HepG2 (cell line): ENCODE data around the gene ATP8A1.

Experiments used
- E2F5 ChIP-seq: sonication (generic); formaldehyde crosslinking; conservative IDR thresholded peaks from 2 replicates; pipeline ENCODE4 v1.4.0; 2020; ENCODE audit warnings: missing genetic modification reagents
- HMG20A ChIP-seq: IDR thresholded peaks from 2 replicates; pipeline ENCODE4 v1.6.1; 2016; ENCODE audit warnings: borderline replicate concordance
- MYC ChIP-seq: sonication (generic); formaldehyde crosslinking; IDR thresholded peaks from 2 replicates; pipeline ENCODE4 v1.9.0; 2021; ENCODE audit warnings: missing genetic modification reagents, borderline replicate concordance
- POLR2A ChIP-seq, 2 experiments: IDR thresholded peaks; 2 replicates each; pipeline ENCODE4 v1.6.1; 2011; ENCODE audit warnings: low read depth in 2 of 2, low read length in 2 of 2, mild to moderate bottlenecking in 1 of 2, moderate library complexity in 1 of 2; ENCODE audit not compliant: insufficient read depth in 1 of 2
- REST ChIP-seq, 2 experiments: IDR thresholded peaks; 2 replicates each; pipeline ENCODE4 v1.6.1; 2011 to 2012; ENCODE audit warnings: low read length in 2 of 2, borderline replicate concordance in 1 of 2, low read depth in 1 of 2, mild to moderate bottlenecking in 1 of 2, moderate library complexity in 1 of 2
- RFX5 ChIP-seq: IDR thresholded peaks from 2 replicates; pipeline ENCODE4 v1.6.1; 2011; ENCODE audit warnings: low read depth, low read length, improper control_type of control experiment
- ZFYVE20 ChIP-seq: sonication (generic); formaldehyde crosslinking; IDR thresholded peaks from 2 replicates; pipeline ENCODE4 v1.8.0; 2023; ENCODE audit warnings: low read depth, mild to moderate bottlenecking, moderate library complexity, missing genetic modification reagents, borderline replicate concordance

GRCh38 chr4:42497142-42497910 is 159.6 kb downstream of the ATP8A1 start:
- TF ChIP-seq ZFYVE20 (no peak), E2F5 (no peak), REST (IDR thresholded peaks at IDR 0.05; ENCODE audit: borderline replicate concordance in 1 of 2, low read depth in 1 of 2, low read length in 2 of 2) (no peak), MYC (no peak), RFX5 (no peak), POLR2A (IDR thresholded peaks at IDR 0.05; ENCODE audit: insufficient read depth in 1 of 2, low read depth in 2 of 2, low read length in 2 of 2) (no peak), HMG20A (CRISPR knock-in tag) (no peak)
